Measurements from ENCODE around the gene PKP2. TPM values are rescaled to one million over a fixed set of nuclear protein-coding genes. Genes with fewer than 3 reads are reported as not detected.
"Not testable (repeated sequence)": the region's sequence is repeated elsewhere in the genome, so short reads cannot be mapped to it uniquely, and the experiment has no call there.

PKP2 gene
- total RNA-seq, 1 donor from 2014 or later = 428 TPM

DNA sequence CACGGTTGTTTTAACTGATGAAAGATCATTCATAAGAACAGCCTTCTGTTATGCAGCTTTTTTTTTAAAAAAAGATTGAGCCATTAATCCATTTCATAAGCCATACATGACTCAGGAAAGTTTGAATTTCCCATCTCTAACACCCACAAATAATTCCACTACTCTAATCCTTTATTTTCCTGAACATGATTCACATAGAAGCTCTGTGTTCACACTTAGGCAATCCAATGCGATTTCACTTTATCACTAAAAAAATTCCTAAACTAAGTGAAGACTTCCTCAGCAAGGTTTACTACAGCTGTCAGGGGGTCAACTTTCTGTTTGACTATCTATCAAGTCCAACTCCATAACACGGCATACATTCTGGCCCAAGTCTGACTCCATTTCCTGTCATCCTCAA, 25.9 kb downstream of the PKP2 start:
- Histone ChIP-seq H3K27ac (replicated peaks) (peak overlapping the region; percentile 92), H3K27me3 (ENCODE audit: low read depth) (no peaks in the 10 kb centered on the region), H3K36me3 (peaks cover 29% of the 10 kb centered on the region), H3K9me3 (replicated peaks) (no peaks in the 10 kb centered on the region), H3K4me3 (peak overlapping the region; percentile 4), H3K4me1 (peaks cover 47% of the 10 kb centered on the region)
- TF ChIP-seq, protein P1, sequence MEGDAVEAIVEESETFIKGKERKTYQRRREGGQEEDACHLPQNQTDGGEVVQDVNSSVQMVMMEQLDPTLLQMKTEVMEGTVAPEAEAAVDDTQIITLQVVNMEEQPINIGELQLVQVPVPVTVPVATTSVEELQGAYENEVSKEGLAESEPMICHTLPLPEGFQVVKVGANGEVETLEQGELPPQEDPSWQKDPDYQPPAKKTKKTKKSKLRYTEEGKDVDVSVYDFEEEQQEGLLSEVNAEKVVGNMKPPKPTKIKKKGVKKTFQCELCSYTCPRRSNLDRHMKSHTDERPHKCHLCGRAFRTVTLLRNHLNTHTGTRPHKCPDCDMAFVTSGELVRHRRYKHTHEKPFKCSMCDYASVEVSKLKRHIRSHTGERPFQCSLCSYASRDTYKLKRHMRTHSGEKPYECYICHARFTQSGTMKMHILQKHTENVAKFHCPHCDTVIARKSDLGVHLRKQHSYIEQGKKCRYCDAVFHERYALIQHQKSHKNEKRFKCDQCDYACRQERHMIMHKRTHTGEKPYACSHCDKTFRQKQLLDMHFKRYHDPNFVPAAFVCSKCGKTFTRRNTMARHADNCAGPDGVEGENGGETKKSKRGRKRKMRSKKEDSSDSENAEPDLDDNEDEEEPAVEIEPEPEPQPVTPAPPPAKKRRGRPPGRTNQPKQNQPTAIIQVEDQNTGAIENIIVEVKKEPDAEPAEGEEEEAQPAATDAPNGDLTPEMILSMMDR (IDR thresholded peaks at IDR 0.05; ENCODE audit: borderline replicate concordance) = no peak
- intact Hi-C loops (cut with micrococcal nuclease) = no loop called here
- no peak for DNase-seq

GRCh38 chr12:32868885-32869284, 27.7 kb downstream of the PKP2 start:
- Histone ChIP-seq H3K27ac (replicated peaks) (peak overlapping the region; percentile 92), H3K36me3 (peaks cover 29% of the 10 kb centered on the region), H3K4me1 (peaks cover 40% of the 10 kb centered on the region), H3K9me3 (replicated peaks) (no peaks in the 10 kb centered on the region), H3K27me3 (ENCODE audit: low read depth) (no peaks in the 10 kb centered on the region), H3K4me3 (no peak overlapping the region)
- TF ChIP-seq, protein P1 (IDR thresholded peaks at IDR 0.05; ENCODE audit: borderline replicate concordance) = no peak
- no peak for DNase-seq
- intact Hi-C loops (cut with micrococcal nuclease) = no loop called here

- Histone ChIP-seq H3K36me3 (peaks cover 22% of the 10 kb centered on the region), H3K4me1 (peaks cover 53% of the 10 kb centered on the region), H3K27ac (replicated peaks) (peak overlapping the region; percentile 15), H3K9me3 (replicated peaks) (no peaks in the 10 kb centered on the region), H3K27me3 (ENCODE audit: low read depth) (no peaks in the 10 kb centered on the region), H3K4me3 (no peak overlapping the region)
- TF ChIP-seq, protein P1 (IDR thresholded peaks at IDR 0.05; ENCODE audit: borderline replicate concordance) = no peak
- intact Hi-C loops (cut with micrococcal nuclease) = no loop called here
- no peak for DNase-seq
Observed at GRCh38 chr12:32864731-32865130, 31.8 kb downstream of the PKP2 start.

DNA sequence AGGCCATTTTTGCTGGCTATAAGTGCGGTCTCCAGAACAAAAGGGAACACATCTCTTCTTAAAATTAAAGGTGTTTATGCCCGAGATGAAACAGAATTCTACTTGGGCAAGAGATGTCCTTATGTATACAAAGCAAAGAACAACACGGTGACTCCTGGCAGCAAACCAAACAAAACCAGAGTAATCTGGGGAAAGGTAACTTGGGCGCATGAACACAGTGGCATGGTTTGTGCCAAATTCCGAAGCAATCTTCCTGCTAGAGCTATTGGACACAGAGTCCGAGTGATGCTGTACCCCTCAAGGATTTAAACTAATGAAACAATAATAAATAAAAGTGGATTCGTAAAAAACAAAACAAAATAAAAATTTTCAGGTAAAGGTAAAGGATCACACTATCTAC, 33.4 kb downstream of the PKP2 start:
- Histone ChIP-seq H3K27me3 (ENCODE audit: low read depth) (no peaks in the 10 kb centered on the region), H3K4me3 (peak overlapping the region; percentile 16), H3K27ac (replicated peaks) (peak overlapping the region; percentile 60), H3K9me3 (replicated peaks) (no peaks in the 10 kb centered on the region), H3K4me1 (peaks cover 63% of the 10 kb centered on the region), H3K36me3 (peaks cover 11% of the 10 kb centered on the region)
- TF ChIP-seq, protein P1 (IDR thresholded peaks at IDR 0.05; ENCODE audit: borderline replicate concordance) = no peak
- intact Hi-C loops (cut with micrococcal nuclease) = no loop called here
- no peak for DNase-seq

GRCh38 chr12:32861658-32862057, 34.9 kb downstream of the PKP2 start:
- Histone ChIP-seq H3K27ac (replicated peaks) (peak overlapping the region; percentile 60), H3K4me1 (peaks cover 76% of the 10 kb centered on the region)
- DNase-seq = not testable (repeated sequence)

GRCh38 chr12:32860192-32860591, 36.4 kb downstream of the PKP2 start:
- Histone ChIP-seq H3K4me3 (no peak overlapping the region), H3K36me3 (no peaks in the 10 kb centered on the region), H3K9me3 (replicated peaks) (no peaks in the 10 kb centered on the region), H3K27ac (replicated peaks) (peak overlapping the region; percentile 66), H3K27me3 (ENCODE audit: low read depth) (no peaks in the 10 kb centered on the region), H3K4me1 (peaks cover 87% of the 10 kb centered on the region)
- TF ChIP-seq, protein P1 (IDR thresholded peaks at IDR 0.05; ENCODE audit: borderline replicate concordance) = no peak
- intact Hi-C loops (cut with micrococcal nuclease) = no loop called here
- no peak for DNase-seq

More at GRCh38 chr12:32861658-32862057, 34.9 kb downstream of the PKP2 start:
- H3K27me3 ChIP-seq (ENCODE audit: low read depth); H3K9me3 ChIP-seq (replicated peaks); H3K36me3 ChIP-seq; intact Hi-C loops (cut with micrococcal nuclease); H3K4me3 ChIP-seq: not testable (repeated sequence)
